ENCODE data around the gene APOA5. TPM values are rescaled to one million over a fixed set of nuclear protein-coding genes. Genes with fewer than 3 reads are reported as not detected.
"Not testable (repeated sequence)": the region's sequence is repeated elsewhere in the genome, so short reads cannot be mapped to it uniquely, and the experiment has no call there.

Gene APOA5
- total RNA-seq, 2 donors from 2014 or later, result not detected

DNA sequence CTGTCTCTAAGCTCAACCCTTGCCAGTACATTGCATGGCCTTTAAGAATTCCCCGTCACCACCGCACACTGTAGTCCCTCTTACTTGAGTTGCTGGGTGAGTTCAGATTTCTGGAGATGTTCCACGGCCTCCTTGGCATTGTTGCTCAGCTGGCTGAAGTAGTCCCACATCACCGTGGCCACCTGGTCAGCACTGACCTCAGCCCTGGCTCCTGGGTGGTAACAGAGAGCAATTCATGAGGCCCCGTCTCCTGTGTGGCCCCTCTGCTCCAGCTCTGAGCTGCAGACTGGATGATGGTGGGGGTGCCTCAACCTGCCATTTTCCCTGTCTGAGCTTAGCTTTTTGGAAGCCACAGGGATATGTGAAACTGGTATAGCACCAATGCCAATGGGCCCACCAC is 30.9 kb upstream of the APOA5 start:
- H3K27ac Mint-ChIP-seq, result no peak overlapping the region
- DNase-seq, result no peak
- H3K27me3 Mint-ChIP-seq, result no peaks in the 10 kb centered on the region
- no peaks in the 10 kb centered on the region for H3K4me1 Mint-ChIP-seq
- no peak for ATAC-seq
- no peak overlapping the region for H3K4me3 Mint-ChIP-seq
- H3K9me3 ChIP-seq (ENCODE audit: control insufficient read depth, low read length, poor library complexity, severe bottlenecking), result no peaks in the 10 kb centered on the region
- no peaks in the 10 kb centered on the region for H3K36me3 Mint-ChIP-seq (ENCODE audit: low read depth)

- no peak overlapping the region for H3K27ac Mint-ChIP-seq
- no peaks in the 10 kb centered on the region for H3K4me1 Mint-ChIP-seq
- H3K27me3 Mint-ChIP-seq, result no peaks in the 10 kb centered on the region
- no peak for ATAC-seq
- H3K36me3 Mint-ChIP-seq (ENCODE audit: low read depth), result no peaks in the 10 kb centered on the region
- no peaks in the 10 kb centered on the region for H3K9me3 ChIP-seq (ENCODE audit: control insufficient read depth, low read length, poor library complexity, severe bottlenecking)
- no peak for DNase-seq
- no peak overlapping the region for H3K4me3 Mint-ChIP-seq
Measured at GRCh38 chr11:116821050-116821918, 29.6 kb upstream of the APOA5 start.

- ATAC-seq, result no peak
- Mint-ChIP-seq H3K27me3 (no peaks in the 10 kb centered on the region), H3K27ac (no peak overlapping the region), H3K36me3 (ENCODE audit: low read depth) (no peaks in the 10 kb centered on the region), H3K4me1 (no peaks in the 10 kb centered on the region), H3K4me3 (no peak overlapping the region)
- no peaks in the 10 kb centered on the region for H3K9me3 ChIP-seq (ENCODE audit: control insufficient read depth, low read length, poor library complexity, severe bottlenecking)
- DNase-seq, result no peak
Measured at GRCh38 chr11:116819049-116819448, 27.4 kb upstream of the APOA5 start.

DNA sequence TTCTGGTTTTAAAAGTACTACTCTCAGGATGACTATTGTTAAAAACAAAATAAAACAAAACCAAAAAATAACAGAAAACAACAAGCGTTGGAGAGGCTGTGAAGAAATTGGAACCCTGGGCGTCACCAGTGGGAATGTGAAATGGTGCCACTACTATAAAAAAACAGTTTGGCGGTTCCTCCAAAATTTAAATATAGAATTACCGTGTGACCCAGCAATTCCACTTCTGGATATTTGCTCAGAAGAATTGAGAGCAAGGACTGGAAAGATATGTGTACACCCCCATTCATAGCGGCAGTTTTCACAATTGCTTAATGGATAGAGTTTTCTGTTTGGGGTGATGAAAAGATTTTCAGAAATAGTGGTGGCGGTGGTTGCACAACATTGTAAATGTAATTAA is 22.8 kb upstream of the APOA5 start:
- H3K4me3 Mint-ChIP-seq, result no peak overlapping the region
- DNase-seq (no peak), ATAC-seq (no peak)
- H3K27ac Mint-ChIP-seq, result no peak overlapping the region
- H3K36me3 Mint-ChIP-seq (ENCODE audit: low read depth), result no peaks in the 10 kb centered on the region
- H3K27me3 Mint-ChIP-seq, result no peaks in the 10 kb centered on the region
- no peaks in the 10 kb centered on the region for H3K9me3 ChIP-seq (ENCODE audit: control insufficient read depth, low read length, poor library complexity, severe bottlenecking)
- no peaks in the 10 kb centered on the region for H3K4me1 Mint-ChIP-seq

DNA sequence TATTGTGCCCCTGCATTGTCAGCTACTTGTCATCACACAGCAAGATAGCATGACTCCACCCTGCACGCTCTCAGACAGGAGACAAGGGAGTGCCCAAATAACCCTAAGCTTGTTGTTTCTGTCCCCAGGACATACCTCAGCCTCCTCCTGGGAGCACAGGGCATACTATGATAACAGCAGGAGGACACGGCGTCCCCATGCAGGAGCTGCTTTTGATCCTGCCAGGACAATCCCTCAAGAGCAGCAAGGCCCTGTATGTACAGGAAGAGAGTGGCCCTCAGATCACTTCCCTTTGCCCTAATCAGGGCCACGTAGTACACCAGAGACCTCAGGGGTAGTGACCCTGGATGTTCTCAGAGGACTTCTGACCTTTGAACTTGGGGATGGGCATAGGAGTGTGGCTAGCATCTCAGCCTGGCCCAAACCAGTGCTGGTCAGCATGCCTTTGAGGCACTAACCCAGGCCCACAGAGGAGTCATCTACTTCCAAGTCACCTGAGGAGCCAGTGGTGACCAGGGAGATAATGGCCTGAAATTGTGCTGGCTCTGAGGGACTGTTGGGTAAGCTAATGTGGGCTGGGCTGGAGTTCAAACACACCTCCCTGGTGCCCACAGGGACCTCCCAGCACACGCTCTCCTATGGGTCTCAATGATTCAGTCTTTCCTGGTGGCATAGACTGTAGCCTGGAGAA is 22.2 kb upstream of the APOA5 start:
- no peak for DNase-seq
- no peaks in the 10 kb centered on the region for H3K27me3 Mint-ChIP-seq

DNA sequence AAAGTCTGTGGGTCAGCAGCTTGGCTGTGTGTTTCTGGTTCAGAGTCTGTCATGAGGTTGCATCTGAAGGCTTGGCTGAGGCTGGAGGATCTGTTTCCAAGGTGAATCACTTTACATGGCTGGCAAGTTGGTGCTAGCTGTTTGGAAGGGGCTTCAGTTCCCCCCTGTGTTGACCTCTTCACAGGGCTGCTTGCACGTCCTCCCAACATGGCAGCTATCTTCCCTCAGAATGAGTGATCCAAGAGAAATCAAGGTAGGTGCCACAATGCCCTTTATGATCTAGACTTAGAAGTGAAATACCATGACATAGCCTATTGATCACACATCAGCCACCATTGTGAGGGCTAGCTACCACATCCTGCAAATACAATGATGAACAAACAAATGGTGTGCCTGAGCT is 21.5 kb upstream of the APOA5 start:
- ATAC-seq (no peak), DNase-seq (no peak)
- H3K4me3 Mint-ChIP-seq, result no peak overlapping the region
- H3K36me3 Mint-ChIP-seq (ENCODE audit: low read depth), result no peaks in the 10 kb centered on the region
- no peak overlapping the region for H3K27ac Mint-ChIP-seq
- H3K27me3 Mint-ChIP-seq, result peaks cover 2% of the 10 kb centered on the region
- no peaks in the 10 kb centered on the region for H3K4me1 Mint-ChIP-seq
- H3K9me3 ChIP-seq (ENCODE audit: control insufficient read depth, low read length, poor library complexity, severe bottlenecking), result no peaks in the 10 kb centered on the region

More for the DNA sequence above, 22.2 kb upstream of the APOA5 start:
- no peaks in the 10 kb centered on the region for H3K4me1 Mint-ChIP-seq
- no peak overlapping the region for H3K27ac Mint-ChIP-seq
- H3K4me3 Mint-ChIP-seq, result no peak overlapping the region
- no peaks in the 10 kb centered on the region for H3K9me3 ChIP-seq (ENCODE audit: control insufficient read depth, low read length, poor library complexity, severe bottlenecking)
- H3K36me3 Mint-ChIP-seq (ENCODE audit: low read depth), result no peaks in the 10 kb centered on the region
- no peak for ATAC-seq

- ATAC-seq, result no peak
- Mint-ChIP-seq H3K27me3 (peaks cover 13% of the 10 kb centered on the region), H3K36me3 (ENCODE audit: low read depth) (no peaks in the 10 kb centered on the region), H3K27ac (no peak overlapping the region), H3K4me3 (no peak overlapping the region), H3K4me1 (no peaks in the 10 kb centered on the region)
- H3K9me3 ChIP-seq (ENCODE audit: control insufficient read depth, low read length, poor library complexity, severe bottlenecking), result no peaks in the 10 kb centered on the region
- DNase-seq, result no peak
Measured at GRCh38 chr11:116812109-116812508, 20.4 kb upstream of the APOA5 start.

DNA sequence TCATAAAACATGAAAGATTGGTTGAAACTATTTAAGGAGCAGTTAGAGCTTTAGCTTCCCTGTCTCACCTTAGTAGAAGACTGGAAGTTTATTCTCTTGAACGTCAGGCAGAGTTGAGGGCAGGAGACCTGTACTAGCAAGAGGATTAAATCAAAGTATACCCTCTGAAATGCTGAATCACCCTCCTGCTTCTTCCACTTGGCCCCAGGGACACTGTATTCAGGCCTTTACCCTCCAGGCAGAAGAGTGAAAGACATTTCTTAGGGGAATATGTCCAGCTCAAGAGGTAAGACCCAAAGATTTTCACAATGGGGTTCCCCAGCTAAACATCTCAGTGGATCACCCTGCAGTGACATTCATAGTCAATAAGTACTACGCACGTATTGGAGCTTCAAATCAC is 19.5 kb upstream of the APOA5 start:
- Mint-ChIP-seq H3K36me3 (ENCODE audit: low read depth) (peaks cover 2% of the 10 kb centered on the region), H3K4me3 (no peak overlapping the region), H3K27me3 (peaks cover 14% of the 10 kb centered on the region), H3K4me1 (no peaks in the 10 kb centered on the region), H3K27ac (no peak overlapping the region)
- ATAC-seq (no peak), DNase-seq (no peak)
- H3K9me3 ChIP-seq (ENCODE audit: control insufficient read depth, low read length, poor library complexity, severe bottlenecking), result no peaks in the 10 kb centered on the region

DNA sequence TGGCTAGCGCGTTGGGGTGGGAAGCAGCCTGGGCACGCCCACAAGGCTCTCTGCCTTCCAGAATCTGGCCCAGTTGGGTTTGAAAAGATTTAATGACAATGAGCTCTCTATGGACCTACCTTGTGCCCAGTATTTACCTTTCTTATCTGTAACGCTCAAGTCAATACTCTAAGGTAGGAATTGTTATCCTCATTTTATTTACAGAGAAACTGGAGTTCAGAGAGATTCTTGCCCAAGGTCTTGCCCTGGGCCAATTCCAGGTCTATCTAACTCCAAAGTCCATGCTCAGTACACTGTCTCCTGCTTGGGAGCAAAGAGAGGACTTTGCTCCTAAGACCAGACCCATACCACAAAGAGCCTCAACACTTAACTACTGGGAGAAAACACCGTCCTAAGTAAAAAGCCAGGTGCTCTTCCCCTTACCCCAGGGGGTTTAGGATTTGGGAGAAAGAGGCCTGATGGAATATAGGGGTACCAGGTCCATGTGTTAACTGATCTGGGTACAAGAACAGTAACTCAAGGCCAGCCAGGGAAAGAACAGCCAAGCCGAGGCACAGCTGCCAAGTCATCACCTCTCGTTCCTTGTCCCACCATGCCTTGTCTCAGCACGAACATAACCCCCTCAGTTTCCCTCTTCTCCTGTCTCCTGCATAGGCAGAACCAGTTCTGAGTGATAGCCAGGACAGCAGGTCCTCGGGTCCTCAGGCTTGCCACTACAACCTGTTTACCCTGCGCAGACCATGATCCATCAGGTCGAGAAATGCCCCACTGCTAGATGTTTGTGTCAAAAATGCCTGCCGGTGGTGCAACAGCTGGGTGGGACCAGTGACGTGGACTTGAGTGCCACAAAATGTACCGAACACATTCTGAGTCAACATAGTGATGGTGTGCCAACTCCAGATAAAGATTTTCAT is 16.8 kb upstream of the APOA5 start:
- H3K9me3 ChIP-seq (ENCODE audit: control insufficient read depth, low read length, poor library complexity, severe bottlenecking), result no peaks in the 10 kb centered on the region
- no peak overlapping the region for H3K27ac Mint-ChIP-seq
- H3K4me1 Mint-ChIP-seq, result no peaks in the 10 kb centered on the region
- peaks cover 18% of the 10 kb centered on the region for H3K27me3 Mint-ChIP-seq
- no peak for DNase-seq
- no peak for ATAC-seq
- H3K4me3 Mint-ChIP-seq, result no peak overlapping the region
- peaks cover 2% of the 10 kb centered on the region for H3K36me3 Mint-ChIP-seq (ENCODE audit: low read depth)

GRCh38 chr11:116807601-116808261 is 16.1 kb upstream of the APOA5 start:
- no peaks in the 10 kb centered on the region for H3K4me1 Mint-ChIP-seq
- peaks cover 25% of the 10 kb centered on the region for H3K27me3 Mint-ChIP-seq
- H3K27ac Mint-ChIP-seq, result no peak overlapping the region
- no peak for DNase-seq
- H3K4me3 Mint-ChIP-seq, result no peak overlapping the region
- H3K9me3 ChIP-seq (ENCODE audit: control insufficient read depth, low read length, poor library complexity, severe bottlenecking), result no peaks in the 10 kb centered on the region
- ATAC-seq, result no peak
- H3K36me3 Mint-ChIP-seq (ENCODE audit: low read depth), result peaks cover 2% of the 10 kb centered on the region

DNA sequence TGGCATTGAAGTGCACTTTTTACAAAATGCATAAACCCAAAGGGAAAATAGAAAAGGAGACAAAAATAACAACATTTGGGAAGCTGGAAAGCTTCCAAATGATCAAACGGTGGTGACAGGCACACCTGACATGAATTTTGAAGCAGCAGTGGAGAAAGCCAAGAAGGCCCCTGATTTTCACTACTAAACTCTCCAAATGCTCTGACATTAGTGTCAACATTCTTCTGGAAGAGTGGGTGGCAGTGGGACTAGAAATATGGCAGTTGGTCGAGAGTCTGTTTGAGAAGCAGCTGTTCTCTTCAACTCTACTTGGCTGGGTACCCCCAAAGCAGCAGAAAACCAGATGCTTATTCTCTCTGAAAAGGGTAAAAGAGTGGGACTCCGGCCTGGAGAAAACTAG is 12.3 kb upstream of the APOA5 start:
- no peaks in the 10 kb centered on the region for H3K9me3 ChIP-seq (ENCODE audit: control insufficient read depth, low read length, poor library complexity, severe bottlenecking)
- H3K27me3 Mint-ChIP-seq, result peaks cover 39% of the 10 kb centered on the region
- H3K4me1 Mint-ChIP-seq, result no peaks in the 10 kb centered on the region
- ATAC-seq, result no peak
- H3K36me3 Mint-ChIP-seq (ENCODE audit: low read depth), result peaks cover 2% of the 10 kb centered on the region
- no peak overlapping the region for H3K27ac Mint-ChIP-seq
- H3K4me3 Mint-ChIP-seq, result no peak overlapping the region
- no peak for DNase-seq

GRCh38 chr11:116801662-116802061 is 10.0 kb upstream of the APOA5 start:
- not testable (repeated sequence) for H3K4me1 Mint-ChIP-seq; H3K4me3 Mint-ChIP-seq; H3K36me3 Mint-ChIP-seq (ENCODE audit: low read depth)

DNA sequence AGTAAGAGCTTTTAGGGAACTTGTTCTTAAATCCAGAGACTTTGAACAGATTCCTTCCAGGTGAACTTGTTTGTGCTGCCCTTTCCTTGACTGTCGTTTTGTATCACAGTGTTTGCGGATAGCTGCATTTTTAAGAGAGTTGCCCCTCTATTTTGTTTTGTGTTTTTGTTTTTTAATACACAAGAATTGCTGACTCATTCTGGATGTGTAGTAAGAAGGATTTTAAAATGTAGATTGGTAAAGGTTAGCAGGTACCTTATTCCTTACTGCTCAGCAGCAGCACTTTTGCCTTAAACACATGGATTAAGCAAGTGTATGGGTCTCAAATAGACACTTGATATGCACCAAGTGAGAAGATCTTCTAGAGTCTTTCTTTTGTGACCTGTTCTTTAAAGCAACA is 8.9 kb upstream of the APOA5 start:
- Mint-ChIP-seq H3K27me3 (peaks cover 34% of the 10 kb centered on the region), H3K27ac (no peak overlapping the region), H3K4me1 (no peaks in the 10 kb centered on the region), H3K4me3 (no peak overlapping the region), H3K36me3 (ENCODE audit: low read depth) (no peaks in the 10 kb centered on the region)
- ATAC-seq (no peak), DNase-seq (no peak)
- no peaks in the 10 kb centered on the region for H3K9me3 ChIP-seq (ENCODE audit: control insufficient read depth, low read length, poor library complexity, severe bottlenecking)

More at GRCh38 chr11:116801662-116802061, 10.0 kb upstream of the APOA5 start:
- H3K27ac Mint-ChIP-seq; H3K9me3 ChIP-seq (ENCODE audit: control insufficient read depth, low read length, poor library complexity, severe bottlenecking); DNase-seq; ATAC-seq: not testable (repeated sequence)
- H3K27me3 Mint-ChIP-seq, result peaks cover 34% of the 10 kb centered on the region
